M059J (cell line): ENCODE data around the gene QRICH2. TPM values are rescaled to one million over a fixed set of nuclear protein-coding genes. Genes with fewer than 3 reads are reported as not detected.
"Not testable (repeated sequence)": the region's sequence is repeated elsewhere in the genome, so short reads cannot be mapped to it uniquely, and the experiment has no call there.

Experiments used
- DNase-seq: peaks from one replicate; pipeline ENCODE4 v3.0.0-alpha.2; 2012; ENCODE audit warnings: low read depth
- total RNA-seq: library from RNA; depleted of rRNA; stranded (reverse); fragments of >200 nt; shearing (Covaris generic); gene quantifications from 2 replicates; pipeline ENCODE4 v1.2.3, GENCODE V29; 2014

QRICH2 gene
- total RNA-seq, 1 experiment from 2014 or later, result 1.9 TPM

GRCh38 chr17:76266244-76266938 is 41.7 kb downstream of the QRICH2 start:
- peak; percentile 46 for DNase-seq

GRCh38 chr17:76265624-76266243 is 42.3 kb downstream of the QRICH2 start:
- peak; percentile 45 for DNase-seq

GRCh38 chr17:76264755-76265623 is 43.1 kb downstream of the QRICH2 start, which contains the start of gene UBALD2:
Gene UBALD2, plus strand, starts transcription at chr17:76265348. Its CDS starts 158 bp downstream, at chr17:76265506.
- peak; percentile 99 for DNase-seq

- DNase-seq, result no peak
These were observed 43.7 kb downstream of the QRICH2 start for GRCh38 chr17:76264425-76264754.

- DNase-seq, result no peak
These were observed 44.2 kb downstream of the QRICH2 start for GRCh38 chr17:76263896-76264295.

GRCh38 chr17:76262732-76263344 is 45.2 kb downstream of the QRICH2 start:
- peak; percentile 48 for DNase-seq

GRCh38 chr17:76261421-76262215 is 46.5 kb downstream of the QRICH2 start:
- peak; percentile 67 for DNase-seq

GRCh38 chr17:76260669-76261068 is 47.4 kb downstream of the QRICH2 start:
- no peak for DNase-seq

GRCh38 chr17:76260220-76260619 is 47.9 kb downstream of the QRICH2 start:
- no peak for DNase-seq

- not testable (repeated sequence) for DNase-seq
These were observed 51.5 kb downstream of the QRICH2 start for GRCh38 chr17:76256430-76257050.

- no peak for DNase-seq
These were observed 52.2 kb downstream of the QRICH2 start for GRCh38 chr17:76255801-76256429.

- no peak for DNase-seq
These were observed 53.8 kb downstream of the QRICH2 start for GRCh38 chr17:76254275-76254674.

- DNase-seq, result no peak
These were observed 54.2 kb downstream of the QRICH2 start for GRCh38 chr17:76253841-76254240.

- not testable (repeated sequence) for DNase-seq
These were observed 54.9 kb downstream of the QRICH2 start for GRCh38 chr17:76252967-76253766.

GRCh38 chr17:76252040-76252954 is 55.8 kb downstream of the QRICH2 start:
- DNase-seq, result peak; percentile 99

GRCh38 chr17:76251478-76252039 is 56.5 kb downstream of the QRICH2 start:
- DNase-seq, result peak; percentile 61

- DNase-seq, result no peak
These were observed 57.9 kb downstream of the QRICH2 start for GRCh38 chr17:76250141-76250540.
